Caco-2 (cell line): Measurements from ENCODE around the gene CACNA1H. TPM values are rescaled to one million over a fixed set of nuclear protein-coding genes. Genes with fewer than 3 reads are reported as not detected.

ENCODE experiments used
- BruUV-seq: library from RNA; stranded (reverse); fragments of 400-500 nt; replicated peaks from 2 replicates; lab custom pipeline; 2021; lab: Mats Ljungman, UMichigan
- CTCF ChIA-PET: fragments of 300-600 bp; sonication (Branson Sonifier 250); formaldehyde crosslinking; loops from one replicate; lab custom pipeline; 2022; ENCODE audit warnings: antibody characterized with exemption; lab: Charles Lee
- POLR2A ChIA-PET: fragments of 300-600 bp; sonication (Branson Sonifier 250); formaldehyde crosslinking; loops from one replicate; lab custom pipeline; 2022; ENCODE audit warnings: antibody characterized with exemption; lab: Charles Lee
- DNase-seq, 2 experiments: peaks; one replicate each; pipeline versions ENCODE4 v3.0.0 to v3.0.0-alpha.2; 2020 to 2022
- H3K27me3 ChIP-seq: replicated peaks from 2 replicates; pipeline ENCODE4 v1.6.0; 2011; ENCODE audit warnings: low read length; ENCODE audit not compliant: control insufficient read depth, insufficient read depth
- H3K36me3 ChIP-seq: 2 replicates; pipeline ENCODE4 v1.5.1; 2011; ENCODE audit warnings: low read length; ENCODE audit not compliant: control insufficient read depth, insufficient read depth
- H3K4me1 ChIP-seq: fragments of 250-450 bp; sonication (Bioruptor Pico); 2 replicates; pipeline ENCODE4 v1.5.1; 2020; ENCODE audit warnings: mild to moderate bottlenecking
- H3K4me3 ChIP-seq: 2 replicates; pipeline ENCODE4 v1.5.1; 2011; ENCODE audit warnings: low read depth, mild to moderate bottlenecking, control low read depth, low read length
- H3K9me3 ChIP-seq: fragments of 250-450 bp; sonication (Bioruptor Pico); 2 replicates; pipeline ENCODE4 v1.5.1; 2020; ENCODE audit warnings: mild to moderate bottlenecking, moderate library complexity
- H3K27ac Mint-ChIP-seq: one replicate; pipeline ENCODE4 v1.8.0; 2022; ENCODE audit warnings: mixed read lengths; ENCODE audit not compliant: unreplicated experiment
- H3K27me3 Mint-ChIP-seq: one replicate; pipeline ENCODE4 v1.8.0; 2022; ENCODE audit warnings: mixed read lengths; ENCODE audit not compliant: insufficient read depth, unreplicated experiment
- H3K36me3 Mint-ChIP-seq: one replicate; pipeline ENCODE4 v1.8.0; 2022; ENCODE audit warnings: mild to moderate bottlenecking, mixed read lengths; ENCODE audit not compliant: insufficient read depth, unreplicated experiment
- H3K4me1 Mint-ChIP-seq: one replicate; pipeline ENCODE4 v1.8.0; 2022; ENCODE audit warnings: low read depth, mixed read lengths; ENCODE audit not compliant: unreplicated experiment
- H3K4me3 Mint-ChIP-seq: one replicate; pipeline ENCODE4 v1.8.0; 2022; ENCODE audit warnings: mild to moderate bottlenecking, moderate library complexity, mixed read lengths; ENCODE audit not compliant: unreplicated experiment
- H3K9me3 Mint-ChIP-seq: one replicate; pipeline ENCODE4 v1.8.0; 2022; ENCODE audit warnings: mixed read lengths; ENCODE audit not compliant: unreplicated experiment
- CTCF ChIP-seq, 2 experiments: fragments of 200-600 bp in 1 of 2; IDR thresholded peaks; 1 replicate in 1 of 2; 2 replicates in 1 of 2; pipeline versions ENCODE4 v1.5.1 to v1.8.0; 2011 to 2022; ENCODE audit warnings: antibody characterized with exemption in 1 of 2, control low read depth in 1 of 2, inconsistent platforms in 1 of 2, low read depth in 1 of 2, low read length in 1 of 2, mild to moderate bottlenecking in 1 of 2, moderate library complexity in 1 of 2; ENCODE audit not compliant: insufficient read depth in 1 of 2, severe bottlenecking in 1 of 2, unreplicated experiment in 1 of 2
- intact Hi-C: fragments of 100-400 bp; cut with micrococcal nuclease; formaldehyde crosslinking; loops from one replicate; pipeline ENCODE4 v1.10.0; 2022; ENCODE audit not compliant: unreplicated experiment
- total RNA-seq: library from RNA; stranded (reverse); gene quantifications from 2 replicates; pipeline ENCODE4 v1.2.3, GENCODE V29; 2022

The CACNA1H gene
- total RNA-seq, 1 experiment from 2014 or later, result 5.1 TPM

- no peak for DNase-seq
- Histone ChIP-seq H3K4me3 (no peak overlapping the region), H3K9me3 (no peaks in the 10 kb centered on the region), H3K4me1 (no peaks in the 10 kb centered on the region), H3K27me3 (no peaks in the 10 kb centered on the region), H3K36me3 (no peaks in the 10 kb centered on the region)
- no peak for TF ChIP-seq CTCF (IDR thresholded peaks at IDR 0.05; ENCODE audit: insufficient read depth in 1 of 2, low read depth in 1 of 2, low read length in 1 of 2, severe bottlenecking in 1 of 2, unreplicated experiment in 1 of 2)
- Mint-ChIP-seq H3K36me3 (no peaks in the 10 kb centered on the region), H3K4me3 (no peak overlapping the region), H3K27me3 (peaks cover 12% of the 10 kb centered on the region), H3K4me1 (no peaks in the 10 kb centered on the region), H3K27ac (no peak overlapping the region), H3K9me3 (no peaks in the 10 kb centered on the region)
- CTCF ChIA-PET, result no interaction called here
- intact Hi-C loops, result no loop called here
- POLR2A ChIA-PET, result no interaction called here
- no TSS peak for BruUV-seq
Measured at GRCh38 chr16:1141716-1142115, 11.2 kb upstream of the CACNA1H start.

GRCh38 chr16:1142911-1143310 lies 10.0 kb upstream of the CACNA1H start:
- Mint-ChIP-seq H3K4me1 (no peaks in the 10 kb centered on the region), H3K9me3 (no peaks in the 10 kb centered on the region), H3K27ac (no peak overlapping the region), H3K27me3 (peaks cover 12% of the 10 kb centered on the region), H3K36me3 (no peaks in the 10 kb centered on the region), H3K4me3 (no peak overlapping the region)
- POLR2A ChIA-PET, result no interaction called here
- no TSS peak for BruUV-seq
- no peak overlapping the region for H3K4me3 ChIP-seq
- intact Hi-C loops, result no loop called here
- no peaks in the 10 kb centered on the region for H3K9me3 ChIP-seq
- CTCF ChIA-PET, result no interaction called here
- no peaks in the 10 kb centered on the region for H3K36me3 ChIP-seq
- no peaks in the 10 kb centered on the region for H3K4me1 ChIP-seq
- no peak for DNase-seq
- no peak for TF ChIP-seq CTCF (IDR thresholded peaks at IDR 0.05; ENCODE audit: insufficient read depth in 1 of 2, low read depth in 1 of 2, low read length in 1 of 2, severe bottlenecking in 1 of 2, unreplicated experiment in 1 of 2)
- no peaks in the 10 kb centered on the region for H3K27me3 ChIP-seq

GRCh38 chr16:1143761-1144450 lies 9.0 kb upstream of the CACNA1H start:
- no TSS peak for BruUV-seq
- H3K27me3 ChIP-seq, result no peaks in the 10 kb centered on the region
- Mint-ChIP-seq H3K4me1 (no peaks in the 10 kb centered on the region), H3K27me3 (peaks cover 10% of the 10 kb centered on the region), H3K36me3 (no peaks in the 10 kb centered on the region), H3K4me3 (no peak overlapping the region), H3K9me3 (no peaks in the 10 kb centered on the region), H3K27ac (no peak overlapping the region)
- CTCF ChIA-PET, result no interaction called here
- POLR2A ChIA-PET, result no interaction called here
- TF ChIP-seq CTCF (IDR thresholded peaks at IDR 0.05; ENCODE audit: insufficient read depth in 1 of 2, low read depth in 1 of 2, low read length in 1 of 2, severe bottlenecking in 1 of 2, unreplicated experiment in 1 of 2), result no peak
- intact Hi-C loops, result no loop called here
- no peaks in the 10 kb centered on the region for H3K36me3 ChIP-seq
- no peak overlapping the region for H3K4me3 ChIP-seq
- no peak for DNase-seq
- H3K9me3 ChIP-seq, result no peaks in the 10 kb centered on the region
- H3K4me1 ChIP-seq, result no peaks in the 10 kb centered on the region
